ENCODE data around the gene SIGLEC5.

GRCh38 chr19:51607077-51607476, 23.1 kb downstream of the SIGLEC5 start:
- TF ChIP-seq, protein P1, sequence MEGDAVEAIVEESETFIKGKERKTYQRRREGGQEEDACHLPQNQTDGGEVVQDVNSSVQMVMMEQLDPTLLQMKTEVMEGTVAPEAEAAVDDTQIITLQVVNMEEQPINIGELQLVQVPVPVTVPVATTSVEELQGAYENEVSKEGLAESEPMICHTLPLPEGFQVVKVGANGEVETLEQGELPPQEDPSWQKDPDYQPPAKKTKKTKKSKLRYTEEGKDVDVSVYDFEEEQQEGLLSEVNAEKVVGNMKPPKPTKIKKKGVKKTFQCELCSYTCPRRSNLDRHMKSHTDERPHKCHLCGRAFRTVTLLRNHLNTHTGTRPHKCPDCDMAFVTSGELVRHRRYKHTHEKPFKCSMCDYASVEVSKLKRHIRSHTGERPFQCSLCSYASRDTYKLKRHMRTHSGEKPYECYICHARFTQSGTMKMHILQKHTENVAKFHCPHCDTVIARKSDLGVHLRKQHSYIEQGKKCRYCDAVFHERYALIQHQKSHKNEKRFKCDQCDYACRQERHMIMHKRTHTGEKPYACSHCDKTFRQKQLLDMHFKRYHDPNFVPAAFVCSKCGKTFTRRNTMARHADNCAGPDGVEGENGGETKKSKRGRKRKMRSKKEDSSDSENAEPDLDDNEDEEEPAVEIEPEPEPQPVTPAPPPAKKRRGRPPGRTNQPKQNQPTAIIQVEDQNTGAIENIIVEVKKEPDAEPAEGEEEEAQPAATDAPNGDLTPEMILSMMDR (IDR thresholded peaks at IDR 0.05; ENCODE audit: insufficient read depth, low read length) = no peak
- TF ChIP-seq POLR2AphosphoS5 (IDR thresholded peaks at IDR 0.05; ENCODE audit: low read depth) (no peak), REST (IDR thresholded peaks at IDR 0.05; ENCODE audit: insufficient replicate concordance, low read depth) (no peak)
